HG03196 (cell line): ENCODE data around the gene TSPAN16.

Source experiments
- ATAC-seq: cut with Tn5 transposase; IDR thresholded peaks from one replicate; pipeline ENCODE4 v1.9.1; 2021; ENCODE audit not compliant: unreplicated experiment

The TSPAN16 gene

GRCh38 chr19:11268783-11269267, 27.1 kb upstream of the TSPAN16 start:
- no peak for ATAC-seq

GRCh38 chr19:11269408-11269807, 26.6 kb upstream of the TSPAN16 start:
- ATAC-seq: no peak

DNA sequence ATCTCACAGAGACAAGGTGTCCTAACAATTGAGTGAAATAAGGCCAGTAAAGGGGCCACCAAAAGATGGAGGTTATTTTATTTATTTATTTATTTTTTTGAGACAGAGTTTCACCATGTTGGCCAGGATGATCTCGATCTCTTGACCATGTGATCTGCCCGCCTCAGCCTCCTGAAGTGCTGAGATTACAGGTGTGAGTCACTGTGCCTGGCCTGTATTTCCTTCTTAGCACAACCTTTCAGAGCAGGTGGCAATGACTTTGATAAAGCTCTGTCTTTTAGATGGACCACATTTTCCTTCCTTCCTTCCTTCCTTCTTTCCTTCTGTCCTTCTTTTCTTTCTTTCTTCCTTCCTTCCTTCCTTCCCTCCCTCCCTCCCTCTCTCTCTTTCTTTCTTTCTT, 22.7 kb upstream of the TSPAN16 start:
- ATAC-seq: no peak

- ATAC-seq: no peak
Observed at GRCh38 chr19:11273989-11274388, 22.0 kb upstream of the TSPAN16 start.

- ATAC-seq: no peak
Observed at GRCh38 chr19:11274533-11275086, 21.4 kb upstream of the TSPAN16 start.

DNA sequence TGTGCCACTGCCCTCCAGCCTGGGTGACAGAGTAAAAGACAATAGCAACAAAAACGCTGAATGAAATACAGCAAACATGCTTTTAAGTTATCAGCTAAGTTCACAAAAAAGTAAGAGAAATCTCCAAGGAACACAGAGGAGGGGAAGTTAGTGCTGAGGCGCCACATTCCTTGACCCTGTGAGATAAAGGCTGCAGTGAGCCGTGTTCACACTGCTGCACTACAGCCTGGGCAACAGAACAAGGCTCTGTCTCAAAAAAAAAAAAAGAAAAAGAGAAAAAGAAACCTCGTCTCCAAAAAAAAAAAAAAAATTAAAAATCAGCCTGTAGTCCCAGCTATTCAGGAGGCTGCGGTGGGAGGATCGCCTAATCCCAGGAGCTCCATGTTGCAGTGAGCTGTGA, 17.3 kb upstream of the TSPAN16 start:
- no peak for ATAC-seq

DNA sequence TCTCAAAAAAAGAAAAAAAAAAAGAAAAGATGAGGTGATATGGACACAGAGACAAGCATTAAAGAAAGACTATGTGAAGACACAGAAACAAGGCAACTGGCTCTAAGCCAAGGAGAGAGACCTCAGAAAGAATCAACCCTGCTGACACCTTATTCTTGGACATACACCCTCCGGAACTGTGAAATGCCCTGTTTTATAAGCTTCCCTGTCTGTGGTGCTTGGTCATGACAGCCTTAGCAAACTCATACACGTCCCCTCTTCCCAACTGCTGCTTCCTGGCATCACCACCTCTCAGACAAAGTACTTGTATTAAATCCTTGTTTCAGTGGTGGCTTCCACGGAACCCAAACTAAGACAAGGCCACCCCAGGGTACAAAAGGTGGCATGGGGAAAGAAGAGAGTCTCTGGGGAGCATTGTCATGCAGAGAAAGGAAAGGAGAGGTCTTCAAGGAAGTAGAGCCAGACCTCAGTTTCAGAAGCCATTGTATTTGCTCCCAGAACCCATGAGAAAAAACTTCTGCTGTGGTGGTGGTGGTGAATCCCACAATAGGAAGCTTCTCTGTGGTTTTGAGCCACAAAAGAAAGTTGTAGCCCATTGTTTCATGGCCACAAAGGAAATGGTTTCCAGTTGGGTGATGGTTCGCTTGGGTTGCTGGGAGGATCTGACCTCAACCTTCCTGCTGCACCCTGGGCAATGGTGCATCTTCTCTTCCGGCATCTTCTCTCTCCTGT, 16.3 kb upstream of the TSPAN16 start:
- ATAC-seq: no peak

DNA sequence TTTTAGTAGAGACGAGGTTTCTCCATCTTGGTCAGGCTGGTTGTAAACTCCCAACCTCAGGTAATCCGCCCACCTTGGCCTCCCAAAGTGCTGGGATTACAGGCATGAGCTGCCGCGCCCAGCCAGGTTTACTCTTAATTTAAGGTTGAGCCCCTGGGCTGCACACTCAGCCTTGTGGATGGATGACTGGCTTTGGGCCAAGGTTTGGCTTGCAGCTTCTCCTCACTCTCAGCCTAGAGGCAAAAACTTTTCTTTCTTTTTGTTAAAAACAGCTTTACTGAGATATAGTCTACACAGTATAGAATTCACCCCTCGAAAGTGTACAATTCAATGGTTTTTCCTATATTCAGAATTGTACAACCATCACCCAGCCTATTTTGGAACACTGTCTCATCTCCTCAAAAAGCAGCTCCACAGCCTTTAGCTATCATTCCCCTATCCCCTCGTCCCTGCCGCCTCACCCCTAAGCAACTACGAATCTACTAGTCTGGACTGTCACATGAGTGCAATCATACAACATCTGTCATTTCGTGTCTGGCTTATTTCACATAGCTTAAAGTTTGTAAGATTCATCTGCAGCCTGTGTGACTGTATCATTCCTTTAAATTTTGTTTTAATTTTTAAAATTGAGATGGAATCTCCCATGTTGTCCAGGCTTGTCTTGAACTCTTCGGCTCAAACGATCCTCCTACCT, 14.5 kb upstream of the TSPAN16 start:
- no peak for ATAC-seq

GRCh38 chr19:11284515-11284914, 11.4 kb upstream of the TSPAN16 start:
- ATAC-seq: no peak

DNA sequence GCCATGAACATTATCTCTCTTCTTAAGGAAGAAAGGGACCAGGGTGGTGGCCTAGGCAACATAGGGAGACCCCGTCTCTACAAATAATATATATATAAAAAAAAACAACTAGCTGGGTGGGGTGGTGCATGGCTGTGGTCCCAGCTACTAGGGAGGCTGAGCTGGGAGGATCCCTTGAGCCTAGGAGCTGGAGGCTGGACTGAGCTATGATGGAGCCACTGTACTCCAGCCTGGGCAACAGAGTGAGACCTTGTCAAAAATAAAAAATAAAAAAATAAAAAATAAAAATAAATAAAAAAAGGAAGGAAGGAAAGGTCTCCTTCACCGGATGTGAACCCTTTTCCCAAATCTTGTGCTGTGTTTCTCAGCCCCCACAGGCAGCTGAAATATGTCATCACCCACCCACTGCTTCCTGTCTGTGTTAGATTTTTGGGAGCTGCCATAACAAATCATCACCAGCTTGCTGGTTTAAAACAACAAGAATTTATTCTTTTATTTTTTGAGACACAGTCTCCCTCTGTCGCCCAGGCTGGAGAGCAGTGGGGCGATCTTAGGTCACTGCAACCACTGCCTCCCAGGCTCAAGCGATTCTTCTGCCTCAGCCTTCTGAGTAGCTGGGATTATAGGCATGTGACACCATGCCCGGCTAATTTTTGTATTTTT, 9.5 kb upstream of the TSPAN16 start:
- no peak for ATAC-seq

- no peak for ATAC-seq
Observed at GRCh38 chr19:11288349-11288748, 7.6 kb upstream of the TSPAN16 start.

DNA sequence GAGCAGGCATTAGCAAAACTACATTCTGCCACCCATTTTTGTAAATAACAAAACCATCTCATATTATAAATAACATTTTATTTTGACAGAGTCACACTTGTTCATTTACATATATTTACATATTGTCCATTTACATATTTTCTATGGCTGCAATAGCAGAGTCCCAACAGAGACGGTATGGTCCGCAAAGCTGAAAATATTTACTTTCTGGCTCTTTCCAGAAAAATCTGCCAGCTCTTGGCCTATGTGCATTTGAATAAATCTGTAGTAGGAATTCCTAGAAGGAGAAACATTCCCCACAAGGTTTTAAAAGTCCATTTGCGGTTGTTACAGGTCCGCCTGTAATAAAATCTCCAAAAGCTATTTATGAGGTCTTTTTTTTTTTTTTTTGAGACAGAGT, 5.7 kb upstream of the TSPAN16 start:
- ATAC-seq: no peak

DNA sequence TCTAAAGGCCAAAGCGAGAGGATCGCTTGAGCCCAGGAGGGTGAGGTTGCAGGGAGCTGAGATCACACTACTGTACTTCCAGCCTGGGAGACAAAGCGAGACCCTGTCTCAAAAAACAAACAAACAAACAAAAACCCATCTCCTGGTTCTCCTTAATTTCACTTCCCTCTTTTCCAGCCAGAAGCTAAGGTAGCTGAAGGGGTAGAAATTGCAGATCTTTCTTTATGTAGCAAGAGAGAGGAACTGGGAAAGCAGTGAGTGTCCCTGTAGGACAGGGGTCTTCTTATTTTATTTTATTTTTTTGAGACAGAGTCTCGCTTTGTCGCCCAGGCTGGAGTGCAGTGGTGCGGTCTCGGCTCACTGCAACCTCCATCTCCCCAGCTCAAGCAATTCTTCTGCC, 4.5 kb upstream of the TSPAN16 start:
- ATAC-seq: no peak

GRCh38 chr19:11291991-11292390, 4.0 kb upstream of the TSPAN16 start:
- ATAC-seq: no peak

DNA sequence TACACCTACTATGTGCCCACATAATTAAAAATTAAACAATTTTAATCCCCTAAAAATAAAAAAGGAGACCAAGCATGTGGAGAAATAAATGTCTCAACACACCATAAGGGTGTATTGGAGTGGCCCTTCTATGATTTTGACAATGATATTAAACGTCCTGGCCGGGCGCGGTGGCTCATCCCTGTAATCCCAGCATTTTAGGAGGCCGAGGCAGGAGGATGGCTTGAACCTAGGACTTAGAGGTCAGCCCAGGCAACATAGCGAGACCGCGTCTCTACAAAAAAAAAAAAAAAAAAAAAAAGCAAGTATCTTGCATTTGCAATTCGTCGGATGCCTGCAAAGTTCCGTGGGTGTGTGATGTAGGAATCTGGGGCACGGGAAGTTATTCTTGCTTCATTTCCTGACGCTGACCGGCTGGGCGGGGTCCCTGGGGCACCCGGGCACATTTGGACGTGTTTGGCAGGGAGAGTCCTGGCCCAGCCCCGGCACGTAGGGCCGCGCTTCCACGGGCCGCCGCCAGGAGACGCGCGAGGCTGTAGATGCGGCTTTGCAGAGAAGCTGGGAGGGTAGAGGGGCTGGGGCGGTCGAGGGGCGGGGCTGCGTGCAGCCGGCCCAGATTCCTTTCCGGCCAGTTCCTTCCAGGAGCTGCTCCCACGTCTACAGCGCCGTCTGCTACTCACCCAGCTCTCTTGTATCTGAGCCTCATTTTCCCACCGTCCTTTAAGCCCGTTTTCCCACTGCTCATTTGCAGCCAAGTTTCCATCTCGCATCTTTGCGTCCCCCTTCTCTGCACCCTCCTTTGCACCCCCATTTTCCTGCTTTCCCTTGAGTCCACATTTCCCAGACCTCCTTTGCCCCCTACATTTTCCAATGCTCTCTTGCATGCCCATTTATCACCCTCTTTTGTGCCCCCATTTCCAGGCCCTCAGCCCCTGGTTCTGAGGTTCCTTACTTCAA, 2.2 kb upstream of the TSPAN16 start:
- ATAC-seq: no peak

- ATAC-seq: no peak
Observed at GRCh38 chr19:11295180-11295579, 780 bp upstream of the TSPAN16 start.

DNA sequence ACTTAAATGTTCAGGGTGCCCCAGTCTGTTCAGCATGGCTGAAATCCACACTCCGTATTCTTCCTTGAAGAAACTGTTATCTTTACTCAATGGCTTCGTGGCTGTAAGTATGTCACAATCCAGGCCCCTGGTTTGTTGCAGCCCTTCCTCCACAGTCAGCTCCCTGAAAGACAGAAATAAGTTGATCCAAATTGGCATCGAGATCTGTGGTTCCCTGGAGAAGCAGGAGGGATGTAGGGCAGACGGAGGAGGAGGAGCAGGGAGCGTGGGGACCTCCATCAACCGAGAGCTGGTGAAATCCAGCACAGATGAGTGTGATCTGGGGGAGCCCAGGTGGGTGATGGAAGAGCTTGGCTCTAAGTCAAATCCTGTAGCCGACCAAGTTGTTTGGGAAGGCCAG, 304 bp downstream of the TSPAN16 start:
- no peak for ATAC-seq

GRCh38 chr19:11299946-11300810, 4.2 kb downstream of the TSPAN16 start:
- no peak for ATAC-seq

DNA sequence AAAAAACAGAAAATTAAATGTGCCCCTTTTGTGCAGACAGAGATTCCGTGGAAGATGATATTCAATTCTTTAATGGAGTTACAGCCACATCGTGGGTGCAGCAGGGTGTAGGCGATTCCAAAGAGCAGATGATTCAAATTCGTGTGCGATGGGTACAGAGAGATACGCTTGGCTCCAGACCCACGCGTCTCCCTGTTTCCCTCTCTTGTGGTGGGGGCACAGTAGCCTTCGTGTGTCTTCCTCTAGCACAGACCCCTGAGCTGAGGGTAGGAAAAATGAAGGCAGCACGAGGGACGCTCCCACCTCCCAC, 4.8 kb downstream of the TSPAN16 start:
- ATAC-seq: no peak

GRCh38 chr19:11304936-11305335, 9.0 kb downstream of the TSPAN16 start:
- no peak for ATAC-seq
